Cortex of kidney (tissue), 1 donor: ENCODE measurements around the gene SCO2.
"Not testable (repeated sequence)": the region's sequence is repeated elsewhere in the genome, so short reads cannot be mapped to it uniquely, and the experiment has no call there.

Experiments used
- DNase-seq: peaks from one replicate; lab custom pipeline; 2025; lab: John Stamatoyannopoulos, UW

SCO2 gene

DNA sequence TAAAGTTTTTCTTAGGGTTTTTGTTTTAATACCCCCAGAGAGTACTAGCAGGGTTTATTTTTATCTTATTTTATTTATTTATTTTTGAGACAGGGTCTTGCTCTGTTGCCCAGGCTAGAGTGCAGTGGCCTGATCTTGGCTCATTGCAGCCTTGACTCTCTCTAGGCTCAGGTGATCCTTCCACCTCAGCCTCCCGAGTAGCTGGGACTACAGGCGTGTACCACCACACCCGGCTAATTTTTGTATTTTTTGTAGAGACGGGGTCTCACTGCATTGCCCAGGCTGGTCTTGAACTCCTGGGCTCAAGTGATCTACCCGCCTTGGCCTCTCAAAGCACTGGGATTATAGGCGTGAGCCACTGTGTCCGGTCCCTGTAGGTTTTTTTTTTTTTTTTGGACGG lies 5.2 kb downstream of the SCO2 start:
- not testable (repeated sequence) for DNase-seq

DNA sequence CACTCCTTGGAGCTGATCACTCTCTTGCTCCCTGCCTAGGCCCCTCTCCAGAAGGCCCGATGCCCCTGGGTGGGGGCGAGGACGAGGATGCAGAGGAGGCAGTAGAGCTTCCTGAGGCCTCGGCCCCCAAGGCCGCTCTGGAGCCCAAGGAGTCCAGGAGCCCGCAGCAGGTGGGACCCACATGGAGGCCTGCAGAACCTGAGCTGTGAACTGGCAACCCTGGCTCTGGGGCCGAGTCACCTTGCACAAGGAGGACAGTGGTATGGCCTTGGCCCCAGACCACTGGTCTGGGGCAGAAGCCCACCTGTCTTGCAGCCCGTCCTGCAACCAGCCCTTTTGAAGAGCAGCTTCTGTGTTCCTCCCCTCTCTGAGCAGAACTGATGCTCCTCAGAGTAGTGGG lies 6.2 kb downstream of the SCO2 start:
- no peak for DNase-seq

DNA sequence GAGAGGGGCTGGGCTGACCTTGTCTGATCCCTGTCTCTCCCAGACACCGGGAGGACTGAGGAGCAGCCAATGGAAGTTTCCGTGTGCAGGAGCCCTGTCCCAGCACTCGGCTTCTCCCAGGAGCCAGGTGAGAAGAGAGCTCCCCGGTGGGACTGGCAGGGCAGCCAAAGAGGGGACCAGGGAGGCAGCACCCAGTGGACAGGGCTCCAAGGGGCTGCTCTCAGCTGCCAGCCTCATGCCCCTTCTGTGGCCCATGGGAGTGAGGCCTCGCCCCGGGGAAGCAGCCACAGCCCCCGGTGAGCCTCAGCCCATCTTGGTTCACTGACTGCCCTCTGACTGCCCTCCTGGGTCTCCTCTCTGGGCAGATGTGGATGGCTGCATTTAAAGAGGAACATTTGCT lies 6.8 kb downstream of the SCO2 start:
- DNase-seq: no peak

DNA sequence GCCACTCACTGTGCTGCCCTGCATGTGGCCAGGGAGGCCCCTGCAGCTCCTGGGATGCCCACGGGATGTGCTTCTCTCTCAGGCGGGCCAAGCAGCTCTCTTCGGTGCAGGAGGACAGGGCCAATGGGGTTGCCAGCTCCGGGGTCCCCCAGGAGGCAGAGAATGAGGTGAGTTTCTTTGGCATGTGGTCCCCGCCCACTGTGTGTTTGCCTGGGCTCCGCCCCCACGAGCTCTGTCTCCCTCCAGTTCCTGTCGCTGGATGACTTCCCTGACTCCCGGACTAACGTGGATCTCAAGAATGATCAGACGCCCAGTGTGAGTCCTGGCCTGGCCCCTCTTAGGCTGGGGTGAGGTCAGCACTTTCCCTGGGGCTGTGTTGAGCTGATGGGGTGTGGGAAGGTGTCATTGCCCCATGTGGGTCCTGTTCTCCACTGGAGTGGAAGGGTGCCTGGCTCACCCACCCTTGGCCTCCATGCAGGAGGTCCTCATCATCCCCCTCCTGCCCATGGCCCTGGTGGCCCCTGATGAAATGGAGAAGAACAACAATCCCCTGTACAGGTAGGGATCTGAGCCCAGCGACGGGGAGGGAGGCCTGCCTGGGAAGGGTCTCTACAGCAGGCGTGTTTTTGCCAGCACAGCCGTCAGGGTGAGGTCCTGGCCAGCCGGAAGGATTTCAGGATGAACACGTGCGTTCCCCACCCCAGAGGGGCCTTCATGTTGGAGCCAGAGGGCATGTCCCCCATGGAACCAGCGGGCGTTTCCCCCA lies 7.7 kb downstream of the SCO2 start:
- no peak for DNase-seq

DNA sequence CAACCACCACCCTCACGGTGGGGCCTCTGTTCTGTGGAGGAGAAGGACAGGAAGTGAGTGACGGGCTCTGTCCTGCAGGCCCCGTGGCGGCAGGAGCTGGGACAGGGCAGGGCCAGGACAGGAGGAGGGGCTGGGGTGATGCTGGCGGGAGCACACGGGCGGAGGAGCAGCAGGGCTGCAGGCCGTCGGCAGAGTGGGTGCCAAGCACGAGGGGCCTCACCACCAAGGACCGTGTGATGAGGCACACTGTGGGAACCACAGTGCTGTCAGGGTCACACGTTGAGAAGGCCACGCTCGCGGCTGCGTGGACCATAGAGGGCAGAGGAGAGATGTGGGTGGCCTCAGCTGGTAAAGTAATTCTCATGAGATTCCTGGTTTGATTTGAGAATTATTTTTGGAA lies 8.5 kb downstream of the SCO2 start:
- no peak for DNase-seq

DNA sequence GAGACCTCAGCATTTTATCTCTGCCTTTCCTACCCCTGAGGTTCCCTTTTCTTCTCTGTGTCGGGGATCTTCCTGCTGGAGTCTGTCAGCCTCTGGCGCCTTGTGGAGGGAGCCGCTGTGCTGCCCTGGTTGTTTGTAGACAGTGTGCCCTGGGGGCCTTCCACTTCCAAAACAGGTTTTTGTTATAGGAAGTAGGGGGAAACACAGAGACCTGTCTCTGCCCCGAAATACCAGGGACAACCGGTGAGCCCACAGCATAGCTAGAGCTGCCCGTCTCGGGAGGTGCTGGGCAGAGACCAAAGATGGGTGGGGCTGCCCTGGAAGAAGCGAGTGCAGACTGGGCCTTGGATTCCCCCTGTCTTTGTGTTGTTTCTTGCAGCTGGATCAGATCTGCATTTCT lies 9.3 kb downstream of the SCO2 start:
- no peak for DNase-seq

DNA sequence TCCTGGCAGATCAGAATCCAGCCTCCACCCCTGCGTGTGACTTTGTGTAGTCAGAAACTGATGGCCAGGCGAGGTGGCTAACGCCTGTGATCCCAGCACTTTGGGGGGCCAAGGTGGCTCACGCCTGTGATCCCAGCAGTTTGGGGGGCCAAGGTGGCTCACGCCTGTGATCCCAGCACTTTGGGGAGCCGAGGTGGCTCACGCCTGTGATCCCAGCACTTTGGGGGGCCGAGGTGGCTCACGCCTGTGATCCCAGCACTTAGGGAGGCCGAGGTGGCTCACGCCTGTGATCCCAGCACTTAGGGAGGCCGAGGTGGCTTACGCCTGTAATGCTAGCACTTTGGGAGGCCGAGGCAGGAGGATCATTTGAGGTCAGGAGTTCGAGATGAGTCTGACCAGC lies 12.2 kb downstream of the SCO2 start:
- no peak for DNase-seq

DNA sequence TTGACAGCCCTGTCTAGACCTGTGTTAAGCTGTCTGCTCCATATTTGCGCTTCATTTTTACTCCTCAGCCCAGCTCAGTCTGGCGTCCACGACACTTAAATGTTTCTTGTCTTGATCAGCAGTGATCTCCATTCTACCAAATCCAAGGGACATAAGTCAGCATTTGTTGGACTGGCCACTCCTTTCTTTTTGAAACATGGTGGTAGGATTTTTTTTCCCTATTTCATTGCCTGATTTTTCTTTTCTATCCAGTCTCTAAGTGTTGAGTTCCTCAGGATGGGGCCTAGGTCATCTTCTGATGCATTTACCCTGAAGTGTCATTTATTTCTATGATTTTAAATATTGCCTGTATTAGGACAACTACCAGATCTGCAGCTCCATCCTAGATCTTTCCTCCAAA lies 16.5 kb downstream of the SCO2 start:
- DNase-seq: no peak

DNA sequence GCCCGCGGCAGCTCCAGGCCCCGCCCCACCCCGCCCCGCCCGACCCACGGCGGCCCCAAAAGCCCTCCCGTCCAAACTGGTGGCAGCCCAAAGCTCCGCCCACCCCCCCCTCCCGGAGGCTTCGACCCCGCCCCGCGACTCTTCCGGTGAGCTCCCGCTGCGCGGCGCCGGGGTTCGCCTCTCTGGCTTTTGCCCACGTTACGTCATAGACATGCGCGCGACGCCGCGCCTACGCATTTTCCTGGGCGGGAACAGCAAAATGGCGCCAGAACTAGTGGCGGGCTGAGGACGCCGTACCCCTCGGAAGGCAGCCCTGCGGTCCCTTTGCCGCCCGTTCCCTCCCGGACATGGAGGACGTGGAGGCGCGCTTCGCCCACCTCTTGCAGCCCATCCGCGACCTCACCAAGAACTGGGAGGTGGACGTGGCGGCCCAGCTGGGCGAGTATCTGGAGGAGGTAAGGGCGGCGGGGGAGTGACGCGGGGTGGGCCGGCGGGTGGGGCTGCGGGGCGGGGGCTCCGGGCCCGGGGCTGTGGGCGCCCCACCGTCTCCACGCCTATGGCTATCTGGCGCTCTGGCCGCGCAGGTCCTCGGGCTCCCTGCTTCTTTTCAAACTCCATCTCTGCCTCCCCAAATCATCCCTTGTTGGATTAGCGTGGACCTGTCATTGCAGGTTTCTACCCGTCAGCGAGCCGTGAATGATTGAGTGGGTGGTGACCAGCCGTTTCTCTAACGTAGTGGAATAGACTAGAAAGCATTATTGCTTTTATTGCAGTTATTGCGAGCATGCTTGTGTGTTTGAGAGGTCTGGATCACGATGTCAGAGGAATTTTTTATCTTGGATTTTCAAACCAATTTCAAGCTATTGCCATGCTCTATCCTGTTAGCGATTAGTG lies 17.2 kb downstream of the SCO2 start, which contains the start of gene NCAPH2:
Gene NCAPH2, plus strand, starts transcription at position 234 of the 894 bp plus-strand sequence. Its CDS starts 114 bp downstream, at position 348.
- DNase-seq: peak; percentile 95

DNA sequence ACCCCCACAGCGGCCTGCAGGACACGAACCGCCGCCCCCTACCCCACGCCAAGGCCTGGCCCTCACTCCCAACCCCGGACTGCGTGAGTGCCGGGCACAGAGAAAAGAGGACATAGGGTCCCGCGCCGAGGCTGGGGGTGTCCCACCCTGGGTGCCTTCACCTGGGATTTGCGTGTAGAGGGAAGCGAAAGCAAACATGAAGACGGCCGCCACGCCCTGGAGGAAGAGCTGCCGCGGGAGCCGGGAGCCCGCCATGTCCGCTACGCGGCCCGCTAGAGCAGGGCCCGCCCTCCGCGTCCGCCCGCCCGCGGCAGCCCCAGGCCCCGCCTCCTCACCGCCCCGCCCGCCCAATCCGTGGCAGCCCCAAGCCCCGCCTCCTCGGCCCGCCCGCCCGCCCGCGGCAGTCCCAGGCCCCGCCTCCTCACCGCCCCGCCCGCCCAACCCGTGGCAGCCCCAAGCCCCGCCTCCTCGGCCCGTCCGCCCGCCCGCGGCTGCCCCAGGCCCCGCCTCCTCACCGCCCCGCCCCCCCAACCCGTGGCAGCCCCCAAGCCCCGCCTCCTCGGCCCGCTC lies 17.9 kb downstream of the SCO2 start, which contains the start of gene LMF2:
Gene LMF2, minus strand, starts transcription at position 282 of the 570 bp plus-strand sequence. Its CDS starts 27 bp downstream, at position 255.
- peak; percentile 95 for DNase-seq

DNA sequence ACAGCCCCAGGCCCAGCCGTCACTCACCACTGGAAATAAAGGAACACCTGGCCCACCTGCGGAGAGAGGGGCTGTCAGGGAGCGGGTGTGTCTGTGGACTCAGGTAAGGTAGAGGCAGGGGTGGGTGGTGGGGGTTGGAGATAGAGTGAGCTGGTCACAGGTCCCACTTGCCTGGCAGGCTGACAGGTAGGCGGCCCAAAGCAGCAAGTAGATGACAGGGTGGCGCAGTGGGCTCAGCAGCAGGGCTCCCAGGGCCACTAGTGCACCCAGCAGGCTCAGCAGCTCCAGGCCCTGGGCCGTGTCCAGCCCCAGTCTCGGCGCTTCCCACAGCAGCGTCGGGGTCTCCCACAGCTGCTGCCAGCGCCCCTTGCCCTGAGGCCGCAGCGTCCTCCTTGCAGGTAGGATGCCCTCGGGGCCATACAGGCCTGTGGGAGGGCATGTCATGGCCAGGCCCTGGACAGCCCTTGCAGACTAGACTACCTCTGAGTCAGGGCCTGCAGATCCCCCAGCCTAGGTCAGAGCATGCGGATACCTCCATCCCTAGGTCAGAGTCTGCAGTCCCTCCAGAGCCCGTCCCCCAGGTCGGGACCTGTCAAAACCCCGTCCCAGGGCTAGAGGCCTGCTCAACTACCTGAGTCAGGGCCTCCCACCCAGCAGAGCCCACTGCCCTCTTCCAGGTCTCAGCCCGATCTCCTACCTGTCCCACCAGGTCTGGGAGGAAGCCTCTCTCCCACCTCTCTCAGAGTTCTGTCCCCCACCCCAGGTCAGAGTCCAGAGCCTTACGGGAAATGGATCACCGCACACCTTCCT lies 18.6 kb downstream of the SCO2 start:
- no peak for DNase-seq

DNA sequence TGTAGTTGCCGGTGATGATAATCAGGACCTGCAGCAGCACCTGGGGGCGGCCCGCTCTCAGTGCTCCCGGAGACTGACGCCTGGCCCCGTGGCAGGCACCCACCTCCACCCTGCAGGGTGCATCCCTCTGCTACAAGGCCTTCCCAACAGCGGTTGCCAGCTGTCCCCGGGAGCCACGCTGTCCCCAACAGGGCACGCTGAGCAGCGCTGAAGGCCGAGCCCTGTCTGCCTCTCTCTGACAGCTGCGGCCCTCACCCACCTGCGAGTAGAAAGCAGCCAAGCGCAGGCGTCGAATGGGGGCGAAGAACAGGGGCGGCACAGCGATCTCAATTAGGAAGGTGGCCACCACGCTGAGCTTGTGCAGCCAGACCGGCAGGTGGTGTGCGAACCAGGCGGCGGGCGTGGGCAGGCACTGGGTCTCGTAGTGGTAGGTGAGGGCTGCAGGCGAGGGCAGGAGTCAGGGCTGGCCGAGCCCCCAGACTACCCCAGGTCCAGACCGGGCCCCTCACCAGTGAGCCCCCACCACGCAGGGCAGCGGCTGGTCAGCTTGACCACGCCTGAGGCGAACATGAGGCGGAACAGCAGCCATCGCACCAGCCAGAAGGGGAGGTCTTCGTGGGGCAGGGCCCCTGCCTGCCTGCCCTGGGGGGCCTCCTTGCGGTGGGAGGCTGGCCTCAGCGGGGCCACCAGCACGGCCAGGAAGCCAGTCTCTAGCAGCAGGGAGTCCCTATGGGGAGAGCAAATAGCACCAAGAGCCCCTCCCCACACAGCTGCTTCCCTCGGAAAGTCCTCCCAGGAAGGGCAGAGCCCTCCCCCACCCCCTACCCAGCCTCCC lies 19.4 kb downstream of the SCO2 start:
- DNase-seq: no peak

DNA sequence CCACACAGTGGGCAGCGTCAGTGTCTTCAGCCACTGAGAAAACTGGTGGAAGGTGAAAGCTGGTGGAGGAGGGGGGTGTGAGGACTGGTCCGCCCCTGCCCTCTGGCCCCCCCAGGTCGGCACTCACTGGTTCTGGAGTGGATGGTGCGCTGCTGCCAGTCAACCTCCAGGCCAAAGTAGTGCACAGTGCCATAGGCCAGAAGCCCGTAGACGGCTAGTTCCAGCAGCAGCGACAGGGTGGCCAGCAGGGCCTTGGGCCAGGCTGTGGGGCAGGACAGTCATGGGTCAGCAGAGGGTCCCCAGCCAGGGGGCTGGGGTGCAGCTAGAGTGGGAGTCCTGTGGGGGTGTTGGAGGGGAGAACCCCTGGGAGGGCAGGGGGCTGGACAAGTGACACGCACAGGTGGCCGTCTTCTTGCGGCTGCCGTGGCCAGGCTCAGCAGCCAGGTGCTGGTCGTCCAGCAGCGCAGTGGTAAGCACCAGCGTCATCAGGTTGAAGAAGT lies 20.1 kb downstream of the SCO2 start:
- DNase-seq: no peak

DNA sequence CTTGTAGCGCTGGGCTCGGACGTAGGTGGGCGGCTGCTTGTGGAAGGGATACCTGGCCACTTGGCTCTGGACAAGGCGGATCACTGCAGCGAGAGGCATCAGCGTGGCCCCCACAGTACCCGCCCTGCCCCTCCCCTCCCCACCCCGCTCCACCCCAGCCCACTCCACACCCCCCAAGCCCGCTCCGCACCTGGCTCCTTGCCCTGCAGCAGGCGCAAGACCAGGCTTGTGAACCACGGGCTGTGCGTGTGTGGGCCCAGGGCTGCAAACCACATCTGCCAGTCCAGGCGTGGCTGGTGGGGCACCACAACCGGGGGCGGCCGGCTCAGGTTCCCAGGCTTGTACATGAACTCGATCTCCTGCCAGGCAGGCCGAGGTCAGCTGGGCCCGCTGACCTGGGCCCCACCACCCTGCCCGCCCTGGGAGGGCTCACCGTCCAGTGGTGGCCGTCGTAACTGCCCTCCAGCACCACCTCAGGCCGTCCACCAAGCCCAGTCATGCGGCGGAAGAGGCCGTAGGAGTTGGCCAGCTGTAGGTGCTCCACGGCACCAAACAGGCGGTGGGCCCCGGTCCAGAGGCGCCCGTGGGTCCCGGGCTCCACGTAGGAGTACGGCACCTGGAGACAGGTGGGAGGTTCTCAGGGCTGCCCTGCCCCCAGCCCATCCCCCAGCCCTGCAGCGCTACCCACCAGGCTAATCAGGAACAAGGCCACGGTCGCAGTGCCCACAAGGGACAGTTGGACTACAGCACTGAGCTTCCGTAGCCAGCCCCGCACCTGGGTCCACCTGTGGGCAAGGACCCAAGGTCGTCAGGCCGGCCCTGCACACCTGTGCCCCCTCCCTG lies 20.8 kb downstream of the SCO2 start:
- no peak for DNase-seq

DNA sequence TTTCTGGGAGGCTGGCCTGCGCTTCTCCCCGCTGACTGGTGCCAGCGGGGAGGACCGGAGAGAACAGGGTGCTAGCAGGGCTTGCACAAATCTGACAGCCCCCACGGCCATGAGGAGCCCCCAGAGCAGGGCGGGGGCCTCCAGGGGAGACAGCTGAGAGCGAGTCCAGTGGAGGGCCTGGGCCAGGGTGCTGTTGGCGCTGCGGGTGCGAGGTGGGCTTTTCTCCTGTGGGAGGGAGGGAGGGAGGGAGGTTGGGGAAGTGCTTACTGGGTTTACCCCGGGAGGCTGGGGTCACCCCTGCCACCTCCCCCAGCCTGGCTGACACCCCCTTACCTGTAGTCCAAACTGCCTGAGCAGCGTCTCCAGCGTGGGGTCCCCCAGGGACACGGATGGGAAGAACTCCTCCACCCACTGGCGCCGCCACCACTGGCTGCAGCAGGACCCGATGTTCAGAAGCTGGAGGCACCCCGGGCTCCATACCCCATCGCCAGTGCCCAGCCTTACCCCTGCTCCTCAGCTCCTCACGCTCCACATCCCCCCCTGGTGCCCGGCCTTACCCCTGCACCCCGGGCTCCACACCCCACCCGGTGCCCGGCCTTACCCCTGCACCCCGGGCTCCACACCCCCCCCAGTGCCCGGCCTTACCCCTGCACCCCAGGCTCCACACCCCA lies 21.8 kb downstream of the SCO2 start:
- no peak for DNase-seq

DNA sequence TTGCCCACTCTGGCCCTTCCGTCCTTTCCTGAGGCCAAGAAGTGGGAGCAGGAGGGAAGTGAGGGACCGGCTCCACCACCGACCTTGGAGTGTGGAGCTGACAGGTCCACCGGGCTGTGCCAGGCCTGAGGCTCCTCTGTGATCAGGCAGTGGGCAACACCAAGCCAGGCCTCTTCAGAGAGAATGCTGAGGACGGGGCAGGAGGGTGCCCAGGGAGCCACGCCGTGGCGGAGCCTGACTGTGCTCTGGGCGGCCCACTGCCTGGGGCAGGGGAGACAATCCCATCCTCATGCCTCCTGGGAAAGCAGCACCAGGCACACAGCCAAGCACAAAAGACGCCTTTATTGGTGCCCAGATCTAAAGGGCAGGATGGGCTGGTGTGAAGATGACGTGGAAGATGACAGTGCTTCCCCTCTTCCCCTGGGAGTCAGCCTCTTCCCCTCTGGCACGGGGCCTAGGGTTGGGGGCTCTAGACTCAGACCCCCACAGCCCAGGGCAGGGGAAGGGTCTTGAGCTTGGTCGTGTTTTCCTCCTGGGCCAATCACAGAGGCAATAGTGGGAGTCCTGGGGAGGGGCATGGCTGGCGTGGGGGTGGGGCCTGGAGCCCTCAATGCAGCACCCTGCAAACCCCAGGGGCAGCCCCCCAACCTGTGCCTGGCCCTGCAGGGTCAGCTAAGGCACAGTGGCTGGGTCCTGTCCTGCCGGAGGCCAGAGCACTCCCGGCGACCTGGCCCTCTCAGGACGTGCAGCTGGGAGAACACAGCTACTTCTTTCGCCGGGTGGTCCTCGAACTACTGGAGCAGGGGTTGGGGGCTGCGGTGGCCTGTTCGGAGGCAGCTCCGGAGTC lies 22.5 kb downstream of the SCO2 start:
- DNase-seq: no peak

DNA sequence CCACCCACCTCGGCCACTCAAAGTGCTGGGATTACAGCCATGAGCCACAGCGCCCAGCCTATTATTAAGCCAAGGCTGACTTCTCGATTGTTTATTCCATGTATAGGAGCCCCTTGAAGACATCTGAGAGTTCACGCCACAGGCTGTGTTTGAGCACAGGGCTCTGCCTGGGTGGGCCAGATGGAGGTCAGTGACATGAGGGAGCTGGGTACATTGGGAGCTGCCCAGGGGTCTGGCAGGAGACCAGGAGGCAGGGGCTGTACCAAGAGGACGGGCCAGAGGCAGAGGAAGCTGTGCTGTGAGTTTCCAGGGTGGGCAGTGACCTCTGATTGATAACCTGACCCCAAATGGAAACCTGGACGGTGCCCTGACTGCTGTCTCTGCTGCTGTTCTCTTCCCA lies 23.3 kb downstream of the SCO2 start:
- DNase-seq: no peak

DNA sequence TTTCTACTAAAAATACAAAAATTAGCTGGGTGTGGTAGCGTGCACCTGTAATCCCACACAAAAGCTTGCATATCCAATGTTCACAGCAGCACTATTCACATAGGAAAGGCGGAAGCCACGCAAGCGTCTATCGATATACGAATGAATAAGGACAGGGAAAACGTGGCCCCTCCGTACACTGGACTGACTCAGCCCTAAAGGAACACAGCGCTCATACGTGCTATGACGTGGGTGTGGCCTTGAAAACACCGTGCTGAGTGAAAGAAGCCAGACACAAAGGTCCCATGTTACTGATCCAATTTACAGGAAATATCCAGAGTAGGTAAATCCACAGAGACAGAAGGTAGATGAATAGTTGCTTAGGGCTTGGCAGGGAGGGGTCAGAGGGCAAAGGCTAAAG lies 24.9 kb downstream of the SCO2 start:
- no peak for DNase-seq
